ENCODE data around the gene NPPB. TPM values are rescaled to one million over a fixed set of nuclear protein-coding genes. Genes with fewer than 3 reads are reported as not detected.

The NPPB gene
- total RNA-seq, 1 donor from 2014 or later, result 5.1 TPM

DNA sequence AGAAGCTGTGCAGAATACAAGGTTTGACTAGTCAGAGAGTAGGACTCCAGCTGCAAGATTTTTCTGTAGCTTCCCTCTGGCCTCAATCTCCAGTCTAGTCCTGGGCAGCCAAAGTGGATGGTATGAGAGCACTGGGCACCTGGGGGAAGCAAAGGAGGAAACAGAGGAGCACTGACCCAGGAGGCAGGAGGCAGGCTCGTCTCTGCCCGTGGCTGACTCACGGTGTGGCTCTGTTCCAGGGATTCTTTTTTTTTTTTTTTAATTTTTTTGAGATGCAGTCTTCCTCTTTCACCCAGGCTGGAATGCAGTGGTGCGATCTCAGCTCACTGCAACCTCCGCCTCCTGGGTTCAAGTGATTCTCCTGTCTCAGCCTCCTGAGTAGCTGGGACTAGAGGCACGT is 4.1 kb upstream of the NPPB start:
- no peak for ATAC-seq (ENCODE audit: poor library complexity)
- no peak for DNase-seq
- intact Hi-C loops (cut with DNase I), result no loop called here

DNA sequence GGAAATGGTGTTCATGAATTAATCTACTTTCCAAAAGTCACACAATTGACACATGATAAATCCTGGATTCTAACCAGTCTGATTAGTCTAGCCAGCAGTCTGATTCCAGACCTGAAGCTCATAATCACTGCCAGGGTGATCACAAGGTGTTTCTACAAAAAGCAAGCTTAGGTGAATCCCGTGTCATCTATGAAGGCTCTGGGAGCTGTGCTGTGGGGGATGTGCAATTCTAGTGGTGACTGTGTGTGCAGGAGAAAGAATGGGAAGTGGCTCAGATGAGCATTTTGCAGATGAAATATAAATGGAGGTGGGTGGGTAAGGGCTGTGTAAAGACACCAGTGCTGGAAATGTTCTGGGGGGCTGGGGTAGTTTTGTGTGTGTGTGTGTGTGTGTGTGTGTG is 1.8 kb upstream of the NPPB start:
- ATAC-seq (ENCODE audit: poor library complexity) (no peak), DNase-seq (no peak)
- intact Hi-C loops (cut with DNase I), result no loop called here

DNA sequence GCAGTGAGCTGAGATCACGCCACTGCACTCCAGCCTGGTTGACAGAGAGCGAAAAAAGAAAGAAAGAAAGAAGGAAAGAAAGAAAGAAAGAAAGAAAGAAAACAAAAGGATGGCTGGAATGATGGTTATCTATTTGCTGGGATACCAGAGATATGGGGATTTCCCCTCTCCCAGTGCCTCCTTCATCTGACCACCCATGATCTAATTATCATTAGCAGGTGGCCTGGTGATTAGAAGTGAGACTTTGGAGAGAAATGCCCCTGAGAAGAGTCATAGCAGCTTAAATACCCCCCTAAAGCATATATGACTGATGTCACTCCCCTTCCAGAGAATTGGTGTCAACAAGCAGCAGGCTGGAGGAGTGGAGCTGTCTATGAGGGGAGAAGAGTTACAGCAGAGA is 1.3 kb upstream of the NPPB start:
- intact Hi-C loops (cut with DNase I), result no loop called here
- ATAC-seq (ENCODE audit: poor library complexity) (no peak), DNase-seq (no peak)

- DNase-seq (peak; percentile 78), ATAC-seq (ENCODE audit: poor library complexity) (peak; percentile 85)
- intact Hi-C loops (cut with DNase I), result no loop called here
These were observed 475 bp upstream of the NPPB start for GRCh38 chr1:11858968-11859871.

DNA sequence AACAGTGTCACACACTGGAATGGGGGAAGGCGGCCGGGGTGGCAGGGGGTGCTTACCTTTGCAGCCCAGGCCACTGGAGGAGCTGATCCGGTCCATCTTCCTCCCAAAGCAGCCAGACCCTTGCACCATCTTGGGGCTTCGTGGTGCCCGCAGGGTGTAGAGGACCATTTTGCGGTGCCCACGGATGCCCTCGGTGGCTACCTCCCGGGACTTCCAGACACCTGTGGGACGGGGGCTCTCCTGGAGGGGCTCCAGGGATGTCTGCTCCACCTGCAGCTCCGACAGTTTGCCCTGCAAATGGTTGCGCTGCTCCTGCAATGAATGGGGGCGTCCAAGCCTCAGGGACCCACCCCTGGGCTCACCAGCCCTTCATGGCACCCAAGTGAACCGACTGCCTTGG is 587 bp downstream of the NPPB start:
- intact Hi-C loops (cut with DNase I), result no loop called here
- ATAC-seq (ENCODE audit: poor library complexity) (no peak), DNase-seq (no peak)

GRCh38 chr1:11857164-11857851 is 1.4 kb downstream of the NPPB start:
- ATAC-seq (ENCODE audit: poor library complexity), result no peak
- intact Hi-C loops (cut with DNase I), result no loop called here
- no peak for DNase-seq

DNA sequence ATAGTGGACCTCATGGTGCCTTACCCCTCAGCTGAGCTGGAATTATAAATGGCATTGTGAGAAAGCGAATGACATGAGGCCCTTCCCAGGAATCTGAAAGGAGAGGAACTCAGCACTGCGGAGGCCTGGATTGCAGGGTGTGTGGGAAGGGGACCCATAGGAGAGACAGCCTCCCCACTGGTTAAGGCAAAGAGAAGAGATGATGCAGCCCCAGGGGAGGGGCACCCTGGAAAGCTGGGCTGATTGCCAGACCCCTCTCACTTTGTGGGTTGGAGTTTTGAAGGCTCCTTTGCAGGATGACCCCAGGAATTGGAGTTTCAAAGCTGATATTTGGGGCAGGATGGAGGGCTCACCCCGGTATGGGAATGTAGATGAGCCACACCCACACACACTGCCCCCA is 2.0 kb downstream of the NPPB start:
- no peak for DNase-seq
- intact Hi-C loops (cut with DNase I), result no loop called here
- no peak for ATAC-seq (ENCODE audit: poor library complexity)

DNA sequence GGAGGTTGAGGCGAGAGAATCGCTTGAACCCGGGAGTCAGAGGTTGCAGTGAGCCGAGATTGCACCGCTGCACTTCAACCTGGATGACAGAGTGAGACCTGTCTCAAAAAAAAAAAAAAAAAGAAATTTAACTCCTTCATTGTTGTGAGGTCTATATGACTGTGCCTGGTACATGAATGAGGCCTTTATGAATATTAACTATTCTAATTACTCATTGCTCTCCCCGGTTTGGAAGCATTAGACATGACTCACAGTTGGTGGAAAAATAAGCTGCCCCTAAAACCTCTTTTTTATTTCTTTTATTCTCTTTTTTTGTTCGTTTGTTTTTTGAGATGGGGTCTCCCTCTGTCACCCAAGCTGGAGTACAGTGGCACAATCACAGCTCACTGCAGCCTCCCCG is 3.3 kb downstream of the NPPB start:
- ATAC-seq (ENCODE audit: poor library complexity) (no peak), DNase-seq (no peak)
- intact Hi-C loops (cut with DNase I), result no loop called here

DNA sequence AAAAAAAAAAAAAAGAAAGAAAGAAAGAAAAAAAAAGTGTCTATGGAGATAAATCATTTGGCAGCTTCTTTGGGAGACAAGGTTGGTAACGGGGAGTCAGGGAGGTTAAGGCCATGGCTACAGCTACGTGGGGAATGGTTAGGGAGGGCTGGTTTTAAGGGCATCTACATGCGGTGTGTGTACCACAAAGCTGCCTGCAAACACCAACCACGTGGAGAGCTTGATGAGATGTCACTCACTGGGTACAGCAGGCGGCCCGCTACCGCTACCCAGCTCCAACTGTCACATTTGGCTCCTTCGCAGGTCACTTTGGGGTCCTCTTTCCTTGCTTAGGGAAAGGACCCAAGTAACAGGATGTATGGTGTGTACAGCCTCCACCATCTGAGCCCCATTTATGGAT is 4.2 kb downstream of the NPPB start:
- ATAC-seq (ENCODE audit: poor library complexity), result no peak
- no peak for DNase-seq
- intact Hi-C loops (cut with DNase I), result no loop called here

DNA sequence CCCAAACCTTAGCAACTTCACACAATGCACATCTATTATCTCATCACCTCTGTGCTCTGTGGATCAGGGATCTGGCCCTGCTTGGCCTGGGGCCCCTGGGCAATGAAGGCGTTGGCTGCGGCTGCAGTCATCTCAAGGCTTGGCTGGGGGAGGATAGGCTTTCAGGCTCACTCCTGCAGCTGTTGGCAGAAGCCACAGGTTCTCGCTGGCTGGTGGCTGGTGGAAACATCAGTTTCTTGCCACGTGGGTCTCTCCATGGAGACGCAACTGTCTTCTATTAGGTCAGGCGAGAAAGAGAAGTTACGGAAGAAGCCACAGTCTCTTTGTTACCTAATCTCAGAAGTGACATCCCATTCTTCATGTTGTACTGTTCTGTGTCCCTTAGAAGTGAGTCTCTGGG is 7.6 kb downstream of the NPPB start:
- no peak for DNase-seq
- intact Hi-C loops (cut with DNase I), result no loop called here
- ATAC-seq (ENCODE audit: poor library complexity), result no peak

GRCh38 chr1:11850156-11850555 is 8.6 kb downstream of the NPPB start:
- ATAC-seq (ENCODE audit: poor library complexity), result no peak
- DNase-seq, result no peak
- intact Hi-C loops (cut with DNase I), result no loop called here

GRCh38 chr1:11848373-11848700 is 10.4 kb downstream of the NPPB start:
- ATAC-seq (ENCODE audit: poor library complexity) (no peak), DNase-seq (no peak)
- intact Hi-C loops (cut with DNase I), result no loop called here

DNA sequence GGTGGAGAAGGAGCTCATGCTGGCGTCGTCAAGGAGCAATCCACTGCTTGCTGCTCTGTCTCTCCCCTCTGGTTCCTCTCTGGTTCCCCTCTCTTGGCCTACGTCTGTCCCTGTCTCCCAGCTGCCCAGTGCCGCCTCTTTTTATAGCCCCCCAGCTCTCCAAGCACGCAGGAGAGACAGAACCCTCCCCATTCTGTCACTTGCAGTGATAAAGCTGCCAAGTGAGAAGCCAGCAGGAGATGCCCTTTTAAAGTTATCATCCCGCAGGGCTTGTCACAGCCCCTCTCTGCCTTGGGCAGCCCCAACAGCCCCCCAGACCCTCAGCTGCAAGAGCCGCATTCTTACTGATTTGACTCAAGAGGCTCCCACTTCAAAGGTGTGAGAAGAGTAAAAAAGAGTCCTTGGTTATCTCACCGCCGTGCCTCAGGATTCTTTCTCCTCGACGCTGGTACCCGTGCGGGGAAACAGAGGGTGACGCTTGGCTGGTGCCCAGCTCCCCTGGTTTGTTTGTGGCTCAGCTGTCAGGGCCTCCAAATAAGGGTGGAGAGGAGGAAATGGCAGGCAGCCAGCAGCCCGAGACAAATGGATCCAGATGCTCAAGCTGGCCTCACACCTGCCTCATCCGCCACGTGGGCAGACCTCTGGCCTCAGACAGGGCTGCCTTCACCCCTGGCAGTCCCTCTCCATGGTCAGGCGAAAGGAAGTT is 10.9 kb downstream of the NPPB start, which contains the start of gene NPPA:
NPPA (minus strand) TSS at position 117 of the 706 bp plus-strand sequence; CDS start at position 18, 99 bp downstream.
- DNase-seq (no peak), ATAC-seq (ENCODE audit: poor library complexity) (no peak)
- intact Hi-C loops (cut with DNase I), result no loop called here

- ATAC-seq (ENCODE audit: poor library complexity), result no peak
- no peak for DNase-seq
- intact Hi-C loops (cut with DNase I), result no loop called here
These were observed 13.0 kb downstream of the NPPB start for GRCh38 chr1:11845641-11846335.

DNA sequence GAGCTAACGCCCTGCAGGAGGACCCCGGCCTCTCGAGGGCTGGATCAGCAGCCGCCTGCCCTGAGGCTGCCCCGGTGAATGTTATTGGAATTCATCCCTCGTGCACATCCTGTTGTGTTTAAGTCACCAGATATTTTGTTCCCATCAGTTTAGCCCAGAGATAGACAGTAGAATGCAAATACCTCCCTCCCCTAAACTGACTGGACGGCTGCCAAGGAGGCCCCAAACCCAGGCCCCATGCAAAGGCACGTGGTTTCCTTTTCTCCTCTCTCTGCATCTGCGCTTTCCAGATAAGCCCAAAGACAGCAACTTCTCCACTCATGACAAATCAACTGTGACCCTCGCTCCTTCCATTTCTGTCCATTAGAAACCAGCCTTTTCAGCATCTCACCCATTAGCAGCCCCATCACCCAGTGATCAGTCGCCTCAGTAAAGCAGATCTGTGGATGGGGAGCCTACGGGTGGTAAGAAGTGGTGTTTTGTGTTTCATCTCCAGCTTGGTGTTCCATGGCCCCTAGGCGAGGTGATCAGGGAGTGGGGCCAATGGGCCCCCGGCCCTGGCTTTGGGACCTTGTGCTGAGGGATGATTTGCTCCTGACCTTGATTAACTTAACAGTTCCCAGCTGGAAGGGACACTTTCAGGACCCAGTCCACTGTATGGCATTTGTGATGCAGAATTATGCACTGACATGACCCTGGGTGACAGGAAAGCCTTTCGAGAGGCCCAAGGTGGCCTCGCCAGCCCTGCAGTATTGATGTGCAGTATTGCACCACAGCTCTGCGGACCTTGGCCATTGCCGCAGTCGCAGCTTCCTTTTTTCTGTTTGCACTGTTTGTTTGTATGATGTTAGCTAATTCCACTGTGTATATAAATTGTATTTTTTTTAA is 16.3 kb downstream of the NPPB start:
- no peak for DNase-seq
- ATAC-seq (ENCODE audit: poor library complexity), result no peak
- intact Hi-C loops (cut with DNase I), result no loop called here

GRCh38 chr1:11841245-11842153 is 17.2 kb downstream of the NPPB start:
- no peak for DNase-seq
- no peak for ATAC-seq (ENCODE audit: poor library complexity)
- intact Hi-C loops (cut with DNase I), result no loop called here

All from Right ventricle myocardium superior (tissue), 1 donor.